Muscle of back (tissue), 13 donors: ENCODE results near the gene NUDT16. TPM values are rescaled to one million over a fixed set of nuclear protein-coding genes. Genes with fewer than 3 reads are reported as not detected.
A peak's percentile ranks its signal among the peaks of the same experiment; 100 is the strongest.
"Not testable (repeated sequence)": the region's sequence is repeated elsewhere in the genome, so short reads cannot be mapped to it uniquely, and the experiment has no call there.

Source experiments
- DNase-seq, 3 donors: peaks; one replicate each; pipeline versions ENCODE4 v3.0.0 to v3.0.0-alpha.2; 2013
- long read RNA-seq, 9 donors: transcript quantifications; one replicate each; lab custom pipeline, GENCODE V29; 2026
- polyA plus RNA-seq, 10 donors: library from polyadenylated mRNA; unstranded; fragments of 120-200 nt; gene quantifications; one replicate each; pipeline ENCODE4 v1.2.1, GENCODE V29; 2013; ENCODE audit not compliant: insufficient read length in 10 of 10

The NUDT16 gene
- polyA plus RNA-seq, result 10 to 100 TPM; 17.8 to 24.4 (median 22.1) TPM
- long read RNA-seq, donor 1, full-length matches to known transcripts, result 11 of 11 reads
- long read RNA-seq, donor 1, partial matches to known transcripts, result 0 of 11 reads
- long read RNA-seq, donor 1, other reads (novel, unspliced or antisense), result 0 of 11 reads
- long read RNA-seq, donor 2, full-length matches to known transcripts, result 9 of 9 reads
- long read RNA-seq, donor 2, partial matches to known transcripts, result 0 of 9 reads
- long read RNA-seq, donor 2, other reads (novel, unspliced or antisense), result 0 of 9 reads
- long read RNA-seq, donor 3, result 0 reads
- long read RNA-seq, donor 4, full-length matches to known transcripts, result 8 of 13 reads
- long read RNA-seq, donor 4, partial matches to known transcripts, result 5 of 13 reads
- long read RNA-seq, donor 4, other reads (novel, unspliced or antisense), result 0 of 13 reads
- long read RNA-seq, donor 5, full-length matches to known transcripts, result 16 of 30 reads
- long read RNA-seq, donor 5, partial matches to known transcripts, result 14 of 30 reads
- long read RNA-seq, donor 5, other reads (novel, unspliced or antisense), result 0 of 30 reads
- long read RNA-seq, donor 6, full-length matches to known transcripts, result 6 of 14 reads
- long read RNA-seq, donor 6, partial matches to known transcripts, result 8 of 14 reads
- long read RNA-seq, donor 6, other reads (novel, unspliced or antisense), result 0 of 14 reads
- long read RNA-seq, donor 7, full-length matches to known transcripts, result 9 of 9 reads
- long read RNA-seq, donor 7, partial matches to known transcripts, result 0 of 9 reads
- long read RNA-seq, donor 7, other reads (novel, unspliced or antisense), result 0 of 9 reads
- long read RNA-seq, donor 8, full-length matches to known transcripts, result 6 of 6 reads
- long read RNA-seq, donor 8, partial matches to known transcripts, result 0 of 6 reads
- long read RNA-seq, donor 8, other reads (novel, unspliced or antisense), result 0 of 6 reads
- long read RNA-seq, donor 9, result 0 reads

DNA sequence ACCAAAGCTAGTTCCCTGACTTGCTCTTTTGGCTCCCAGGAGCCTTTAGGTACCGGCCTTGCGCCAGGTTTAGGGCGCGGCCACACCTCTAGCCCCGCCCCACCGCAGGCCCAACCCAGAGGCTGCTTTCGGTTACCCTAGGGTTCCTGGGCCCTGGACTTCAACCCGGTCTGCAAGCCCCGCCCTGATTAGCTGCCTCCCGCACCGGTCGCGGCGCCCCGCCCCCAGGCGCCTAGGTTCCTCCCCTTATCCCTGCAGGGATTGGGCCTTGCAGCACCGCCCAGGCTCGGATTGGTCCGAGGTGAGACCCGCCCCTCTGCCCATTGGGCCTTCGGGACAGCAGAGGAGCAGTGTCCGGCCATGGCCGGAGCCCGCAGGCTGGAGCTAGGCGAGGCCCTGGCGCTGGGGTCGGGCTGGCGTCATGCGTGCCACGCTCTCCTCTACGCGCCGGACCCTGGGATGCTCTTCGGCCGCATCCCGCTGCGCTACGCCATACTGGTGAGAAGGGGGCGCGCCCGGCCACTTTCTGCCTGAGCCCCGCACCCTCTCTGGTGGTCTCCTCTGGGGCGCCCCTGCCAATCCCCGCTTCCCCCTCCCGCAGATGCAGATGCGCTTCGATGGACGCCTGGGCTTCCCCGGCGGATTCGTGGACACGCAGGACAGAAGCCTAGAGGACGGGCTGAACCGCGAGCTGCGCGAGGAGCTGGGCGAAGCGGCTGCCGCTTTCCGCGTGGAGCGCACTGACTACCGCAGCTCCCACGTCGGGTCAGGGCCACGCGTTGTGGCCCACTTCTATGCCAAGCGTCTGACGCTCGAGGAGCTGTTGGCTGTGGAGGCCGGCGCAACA lies at the start of gene NUDT16:
Gene NUDT16 (plus strand): TSS at position 330 of the 847 bp plus-strand sequence. CDS start 31 bp downstream, at position 361.
- DNase-seq, result peak; percentile 98 to 99 (median 99)

DNA sequence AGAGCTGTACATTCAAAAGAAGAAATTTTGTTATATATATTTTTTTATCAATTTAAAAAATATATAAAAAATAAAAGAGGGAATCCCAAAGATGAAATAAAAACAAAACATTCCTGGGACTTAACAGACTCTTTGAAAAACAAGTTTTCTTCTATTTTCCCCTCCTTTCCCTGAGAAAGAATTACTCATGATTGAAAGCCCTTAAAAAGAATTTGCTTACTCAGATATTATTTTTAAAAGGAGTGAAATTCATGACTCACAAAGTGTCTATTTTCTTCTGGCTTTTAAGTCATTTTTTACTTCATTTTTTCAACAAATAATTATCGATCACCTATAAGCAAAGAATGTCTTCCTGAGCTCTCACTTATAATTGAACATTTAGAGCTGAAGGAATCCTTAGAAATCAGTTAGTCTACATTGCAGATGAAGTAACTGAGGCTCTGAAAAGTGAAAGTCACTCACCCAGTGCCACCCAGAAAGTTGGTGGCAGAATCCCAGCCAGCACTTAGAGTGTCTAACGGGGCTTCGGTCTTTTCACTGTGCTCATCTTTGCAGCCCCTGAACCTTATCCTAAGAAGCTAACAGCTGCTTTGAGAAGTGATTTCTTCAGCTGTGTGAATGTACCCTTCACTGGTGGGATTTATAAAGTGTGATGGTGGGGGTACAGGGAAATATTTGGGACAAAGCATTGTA lies 42.5 kb upstream of the NUDT16 start:
- DNase-seq, result no peak

DNA sequence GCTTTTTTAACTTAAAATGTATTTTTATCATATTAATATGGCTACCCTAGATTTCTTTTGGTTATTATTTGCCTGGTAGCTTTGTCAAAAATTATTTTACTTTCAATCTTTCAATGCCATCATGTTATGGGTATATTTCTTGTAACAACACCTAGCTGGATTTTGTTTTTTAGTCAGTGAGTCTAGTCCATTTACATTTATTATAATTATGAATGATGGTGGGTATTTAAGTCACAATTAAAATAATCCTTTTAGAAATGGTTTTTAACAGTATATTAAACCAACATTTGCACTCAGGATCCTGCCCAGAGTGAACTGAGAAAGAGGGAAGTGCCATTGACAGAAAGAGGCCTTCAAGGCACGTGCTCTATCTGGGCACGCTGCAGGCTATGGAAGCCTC lies 39.8 kb upstream of the NUDT16 start:
- DNase-seq, result no peak

DNA sequence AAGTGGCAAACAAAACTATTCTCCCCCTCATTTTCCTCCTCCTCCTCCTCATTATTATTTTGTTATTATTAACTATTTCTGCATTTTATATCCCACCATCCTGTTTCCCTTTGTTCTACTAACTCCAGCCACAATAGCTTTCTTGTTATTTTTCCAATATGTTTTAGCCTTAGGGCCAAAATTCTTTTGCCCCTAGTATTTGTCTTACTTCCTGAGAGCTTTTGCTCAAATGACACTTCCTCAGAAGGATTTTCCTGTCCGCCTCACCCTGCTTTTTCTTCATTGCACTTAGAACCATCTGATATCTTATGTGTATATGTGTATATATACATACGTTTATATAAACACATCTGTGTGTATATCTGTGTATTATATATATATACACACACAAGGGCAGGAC lies 32.7 kb upstream of the NUDT16 start:
- DNase-seq, result no peak

DNA sequence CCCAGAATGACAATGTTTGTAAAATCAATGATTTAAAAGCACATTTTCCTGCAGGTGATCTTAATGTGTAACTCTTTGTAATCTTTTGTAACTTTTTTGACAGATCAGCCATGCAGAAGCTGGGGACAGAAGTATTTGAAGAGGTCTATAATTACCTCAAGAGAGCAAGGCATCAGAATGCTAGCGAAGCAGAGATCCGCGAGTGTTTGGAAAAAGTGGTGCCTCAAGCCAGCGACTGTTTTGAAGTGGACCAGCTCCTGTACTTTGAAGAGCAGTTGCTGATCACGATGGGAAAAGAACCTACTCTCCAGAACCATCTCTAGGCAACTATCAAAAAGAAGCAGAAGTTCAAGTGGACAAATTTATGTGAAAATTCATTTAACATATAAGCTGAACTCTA lies 32.1 kb upstream of the NUDT16 start:
- no peak for DNase-seq

DNA sequence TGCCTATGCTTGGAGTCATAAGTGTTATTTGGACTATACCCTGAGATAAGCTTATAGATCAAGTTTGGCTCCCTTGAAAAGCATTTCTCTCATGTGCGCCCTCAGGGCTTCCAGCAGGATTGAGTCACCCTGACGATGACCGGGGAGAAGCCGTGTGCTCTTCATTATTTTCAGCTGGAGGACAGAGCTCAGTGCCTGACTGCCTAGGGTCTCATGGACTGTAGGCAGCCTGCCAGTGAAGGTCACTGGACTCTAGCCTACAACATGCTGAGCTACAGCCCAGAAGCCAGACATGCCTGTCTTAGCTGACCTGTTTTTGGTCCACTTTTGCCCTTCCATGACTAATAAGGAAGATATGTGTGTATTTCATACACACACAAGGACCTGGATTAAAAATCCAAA lies 31.6 kb upstream of the NUDT16 start:
- DNase-seq, result peak in 1 of 3 donors; percentile 30

DNA sequence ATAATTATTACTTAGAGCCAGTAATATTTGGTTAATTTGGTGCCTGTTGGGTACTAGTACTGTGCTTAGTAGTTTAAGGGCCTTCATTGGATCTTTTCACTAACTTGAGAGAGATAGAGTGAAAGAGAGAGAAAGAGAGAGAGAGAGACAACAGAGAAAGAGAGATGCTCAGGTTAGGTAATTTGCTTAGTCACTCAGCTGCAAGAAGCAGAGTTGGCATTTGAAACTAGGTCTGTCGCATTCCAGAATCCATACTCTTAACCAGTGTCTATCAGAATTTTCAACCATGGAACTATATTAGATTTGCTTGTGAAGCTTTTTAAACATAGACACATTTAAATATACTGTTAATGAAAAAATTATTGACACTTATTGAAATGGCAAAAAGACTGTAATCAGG lies 31.1 kb upstream of the NUDT16 start:
- DNase-seq, result no peak

DNA sequence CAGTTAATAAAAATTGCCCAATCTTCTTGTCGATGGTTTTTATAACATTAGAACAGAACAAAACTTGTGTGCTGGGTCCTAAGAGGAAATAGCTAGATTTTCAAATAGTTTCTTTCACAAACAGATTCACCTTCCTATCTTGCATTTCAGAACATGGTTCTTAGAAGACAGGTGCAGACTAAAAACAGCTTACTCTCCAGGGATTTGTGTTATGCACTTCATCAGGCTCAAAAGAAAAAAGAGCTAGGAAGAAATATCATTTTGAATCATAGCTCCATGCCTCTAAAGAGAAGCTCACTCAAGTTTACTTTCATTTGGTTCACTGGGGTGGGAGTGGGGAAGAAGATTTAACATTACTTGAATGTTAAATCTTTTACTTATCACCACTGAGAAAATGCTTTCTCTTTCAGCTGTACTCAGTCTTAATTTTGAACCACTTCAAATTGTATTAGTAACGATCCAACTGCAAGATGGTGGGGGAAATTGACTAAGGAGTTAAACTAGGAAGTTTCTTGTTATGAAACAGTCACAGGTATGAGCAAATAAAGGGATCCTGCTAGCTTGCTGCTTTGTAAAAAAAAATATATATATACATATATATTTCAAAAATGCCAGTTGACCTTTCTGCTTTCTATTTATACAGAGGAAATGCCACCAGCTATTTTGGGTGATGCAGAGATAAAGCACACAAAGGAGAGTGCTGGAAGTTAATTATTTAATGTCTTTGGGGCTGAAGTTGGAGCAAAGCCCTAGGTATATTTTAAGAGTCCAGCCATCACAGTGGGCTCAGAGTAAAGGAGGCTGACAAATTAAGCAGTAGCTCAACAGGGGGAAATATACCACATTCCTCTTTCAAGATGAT lies 28.3 kb upstream of the NUDT16 start:
- DNase-seq, result no peak

DNA sequence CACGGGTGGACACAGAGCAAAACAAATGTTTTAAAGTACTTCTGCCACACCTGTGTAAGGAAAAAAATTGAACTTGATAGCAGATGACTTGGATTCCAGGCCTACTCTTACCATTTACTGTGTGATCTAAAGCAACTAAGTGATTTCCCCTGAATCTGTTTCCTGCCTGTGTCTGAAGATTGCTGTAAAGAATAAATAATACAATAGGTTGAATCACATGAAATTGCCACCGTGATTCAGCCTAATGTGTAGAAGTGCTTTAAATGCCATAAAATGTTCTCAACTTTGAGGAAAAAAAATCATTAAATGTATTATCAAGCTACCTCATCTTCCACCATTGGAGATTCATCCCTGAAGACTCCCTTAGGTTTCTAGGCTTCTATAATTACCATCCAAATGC lies 27.6 kb upstream of the NUDT16 start:
- no peak for DNase-seq

DNA sequence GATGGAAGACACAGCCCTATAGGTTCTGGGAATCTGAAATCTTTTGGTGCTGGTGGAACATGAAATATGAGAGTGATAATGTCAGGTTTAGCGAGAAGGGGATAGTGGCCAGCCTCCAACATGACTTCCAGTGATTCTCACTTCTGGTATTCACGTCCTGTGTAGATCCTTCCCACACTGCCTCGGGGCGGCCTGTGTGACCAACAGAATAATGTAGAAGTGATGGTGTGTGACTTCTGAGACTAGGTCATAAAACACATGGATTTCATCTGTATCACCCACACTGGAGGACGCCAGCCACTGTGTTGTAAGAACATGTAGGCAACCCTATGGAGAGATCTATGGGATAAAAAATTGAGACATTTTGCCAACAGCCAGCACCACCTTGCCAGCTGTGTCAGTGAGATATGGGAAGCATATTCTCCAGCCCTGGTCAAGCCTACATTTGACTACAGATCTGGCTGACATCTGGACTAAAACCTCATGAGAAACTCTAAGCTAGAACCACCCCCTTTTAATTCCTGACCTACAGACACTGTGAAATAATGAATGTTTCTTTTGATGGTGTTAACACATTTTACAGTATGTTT lies 25.5 kb upstream of the NUDT16 start:
- no peak for DNase-seq

DNA sequence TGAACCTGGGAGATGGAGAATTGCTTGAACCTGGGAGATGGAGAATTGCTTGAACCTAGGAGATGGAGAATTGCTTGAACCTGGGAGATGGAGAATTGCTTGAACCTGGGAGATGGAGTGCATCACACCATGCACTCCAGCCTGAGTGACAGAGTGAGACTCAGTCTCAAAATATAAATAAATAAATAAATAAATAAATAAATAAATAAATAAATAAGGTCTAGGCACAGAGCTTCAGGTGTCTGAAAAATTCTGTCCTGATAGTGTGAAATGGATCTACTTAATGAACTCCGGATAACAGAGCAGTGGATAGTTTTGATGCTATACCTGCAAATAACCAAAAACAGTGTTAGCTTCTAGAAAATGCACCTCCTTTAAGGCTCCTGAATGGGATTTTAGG lies 24.3 kb upstream of the NUDT16 start:
- no peak for DNase-seq

DNA sequence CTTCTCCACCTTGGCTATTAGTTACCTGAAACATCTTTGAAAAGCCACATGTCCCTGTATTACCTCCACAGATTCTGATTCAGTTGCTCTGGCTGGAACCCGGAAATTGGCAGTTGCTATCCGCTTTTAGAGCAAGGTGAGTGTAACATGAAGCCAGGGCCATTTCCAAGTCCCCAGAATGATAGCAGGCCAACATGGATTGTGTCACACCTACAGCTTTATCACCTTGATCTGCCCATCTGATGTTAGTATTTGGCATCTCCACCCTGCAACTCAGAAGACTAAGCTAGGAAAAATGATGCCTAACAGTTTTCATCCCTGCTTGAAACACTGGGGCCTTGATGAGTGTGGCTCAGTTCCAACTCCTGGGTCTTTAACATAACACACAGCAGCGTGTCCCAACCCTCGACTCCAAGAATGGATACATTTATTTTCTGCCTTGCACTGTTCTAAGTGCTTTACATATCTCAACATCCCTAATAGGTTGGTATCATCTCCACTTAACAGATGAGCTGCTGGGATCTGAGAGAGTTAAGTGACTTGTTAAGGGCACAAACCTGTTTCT lies 21.3 kb upstream of the NUDT16 start:
- DNase-seq, result no peak

DNA sequence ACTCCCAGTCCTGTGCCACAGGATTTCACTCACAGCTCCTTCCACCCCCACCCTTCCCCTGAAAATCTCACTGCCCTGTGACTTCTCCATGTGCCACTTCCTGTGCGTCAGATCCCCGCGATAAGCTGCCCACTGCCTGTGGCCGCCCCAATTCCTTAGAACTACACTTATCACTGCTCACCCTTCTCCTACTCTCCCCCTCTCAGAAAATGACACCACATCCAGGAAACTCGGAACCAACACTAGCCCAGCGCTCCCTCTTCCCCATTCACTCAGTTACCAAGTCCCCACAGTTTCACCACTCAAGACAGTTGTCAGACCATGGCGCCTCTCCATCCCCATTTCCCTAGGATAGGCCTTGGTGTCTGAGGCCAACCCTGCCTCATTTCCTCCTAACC lies 20.5 kb upstream of the NUDT16 start:
- DNase-seq, result not testable (repeated sequence)

DNA sequence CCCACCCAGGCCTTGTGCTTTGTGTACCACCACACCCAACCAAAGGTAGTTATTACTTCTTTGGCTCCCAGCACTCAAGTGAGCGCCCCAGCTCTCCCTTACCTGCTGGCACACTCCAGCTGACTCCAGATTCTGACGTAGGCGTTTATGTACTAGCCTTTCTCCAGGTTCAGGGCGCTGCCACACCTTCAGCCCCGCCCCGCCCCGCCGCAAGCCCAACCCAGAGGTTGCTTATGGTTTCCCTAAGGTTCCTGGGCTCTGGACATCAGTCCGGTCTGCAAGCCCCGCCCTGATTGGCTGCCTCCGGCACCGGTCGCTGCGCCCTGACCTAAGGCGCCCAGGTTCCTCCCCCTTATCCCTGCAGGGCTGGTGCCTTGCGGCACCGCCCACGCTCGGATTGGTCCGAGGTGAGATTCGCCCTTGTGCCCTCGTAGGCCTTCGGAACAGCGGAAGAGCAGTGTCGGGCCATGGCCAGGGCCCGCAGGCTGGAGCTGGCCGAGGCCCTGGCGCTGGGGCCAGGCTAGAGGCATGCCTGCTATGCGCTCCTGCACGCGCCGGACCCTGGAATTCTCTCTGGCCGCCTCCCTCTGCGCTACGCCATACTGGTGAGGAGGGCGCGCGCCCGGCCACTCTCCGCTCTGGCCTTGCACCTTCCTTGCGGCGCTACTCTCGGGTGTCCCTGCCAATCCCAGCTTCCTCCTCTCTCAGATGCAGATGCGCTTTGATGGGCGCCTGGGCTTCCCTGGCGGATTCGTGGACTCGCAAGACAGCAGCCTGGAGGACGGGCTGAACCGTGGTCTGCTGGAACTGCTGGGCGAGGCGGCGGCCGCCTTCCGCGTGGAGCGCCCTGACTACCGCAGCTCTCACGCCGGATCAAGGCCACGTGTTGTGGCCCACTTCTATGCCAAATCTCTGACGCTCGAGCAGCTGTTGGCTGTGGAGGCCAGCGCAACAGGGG lies 19.8 kb upstream of the NUDT16 start:
- peak in 2 of 3 donors; percentile 52 to 82 for DNase-seq

DNA sequence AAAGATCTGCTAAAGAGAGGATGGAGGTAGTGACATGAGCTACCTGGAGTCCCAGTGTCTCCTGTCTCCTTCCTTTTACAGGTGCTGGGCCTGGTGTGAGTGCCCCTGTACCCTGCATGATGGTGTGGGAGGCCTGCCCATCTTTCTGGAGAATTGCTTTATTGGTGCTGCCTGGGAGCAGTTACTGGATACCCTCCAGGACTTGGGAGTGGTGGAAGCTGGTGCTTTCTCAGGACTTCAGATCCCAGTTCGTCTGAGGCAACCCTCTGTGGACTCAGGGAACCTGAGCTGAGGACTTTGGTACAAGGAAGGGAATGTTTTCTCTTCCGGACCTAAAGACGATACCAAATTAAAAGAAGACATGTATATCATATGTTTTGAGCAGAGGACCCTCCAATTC lies 18.3 kb upstream of the NUDT16 start:
- DNase-seq, result no peak

DNA sequence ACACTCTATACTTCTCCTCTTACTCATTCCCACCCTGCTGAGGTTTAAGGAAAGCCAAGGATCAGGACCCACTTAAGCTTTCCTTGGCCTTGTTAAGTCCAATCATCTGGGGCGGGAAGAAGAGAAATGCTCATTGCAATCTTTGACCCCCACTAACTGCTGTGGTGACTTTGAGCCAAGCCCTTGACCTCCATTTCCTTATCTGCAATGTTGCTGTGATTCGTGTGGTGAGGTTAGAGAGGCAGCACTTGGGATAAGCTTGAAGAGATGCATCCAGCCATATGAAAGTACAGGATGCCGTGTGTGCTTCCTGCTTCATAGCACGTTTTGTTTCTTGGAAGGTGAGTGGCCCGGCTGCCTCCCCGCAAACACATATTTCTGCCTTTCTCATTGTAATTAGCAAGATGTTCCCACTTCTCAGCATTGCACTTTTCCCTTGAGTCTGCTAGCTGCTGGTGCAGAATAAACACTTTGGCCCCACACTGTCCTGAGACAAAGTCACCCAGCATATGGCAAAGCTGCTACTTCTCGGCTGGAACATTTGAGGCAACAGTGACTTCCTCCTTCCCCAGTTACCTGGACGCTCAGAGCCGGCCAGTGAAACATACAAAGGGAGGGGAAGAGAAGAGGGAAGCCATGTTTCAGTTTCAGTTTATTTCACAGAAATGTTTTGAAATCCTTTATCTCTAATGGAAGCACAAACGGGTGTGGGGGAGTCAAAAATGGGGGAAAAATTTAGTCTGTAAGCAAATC lies 10.5 kb upstream of the NUDT16 start:
- no peak for DNase-seq

DNA sequence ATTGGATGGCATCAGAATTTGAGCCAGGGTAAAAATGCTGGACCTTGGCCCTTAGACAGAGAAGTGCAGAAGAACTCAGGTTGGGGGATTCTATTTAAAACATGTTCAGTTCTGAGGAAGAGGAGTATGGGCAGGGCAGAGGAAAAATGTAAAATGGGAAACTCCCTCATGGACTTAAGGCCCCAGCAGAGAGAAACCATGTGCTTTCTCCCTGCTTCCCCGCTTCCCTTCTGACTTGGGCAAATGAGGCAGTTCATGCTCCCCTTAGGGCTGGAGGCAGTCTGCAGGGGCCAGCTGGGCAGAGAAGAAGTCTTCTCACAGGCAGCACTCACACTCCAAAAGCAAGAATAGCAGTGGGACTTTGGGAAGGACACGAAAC lies 9.9 kb upstream of the NUDT16 start:
- DNase-seq, result no peak
